A549 (cell line): ENCODE data around the gene SORCS3. TPM values are rescaled to one million over a fixed set of nuclear protein-coding genes. Genes with fewer than 3 reads are reported as not detected.

Experiments
- ATAC-seq, 2 experiments: fragments of 200-7000 bp in 1 of 2; fragments of >200 bp in 1 of 2; cut with Nextera tagmentation in 1 of 2; cut with Tn5 transposase in 1 of 2; 3 replicates each; pipeline versions ENCODE4 v1.8.0 to v1.9.1; 2018 to 2020; ENCODE audit warnings: mild to moderate bottlenecking in 1 of 2, moderate library complexity in 1 of 2
- CTCF ChIA-PET: fragments of 300-600 bp; sonication (Branson Sonifier 250); formaldehyde crosslinking; extraction: SDS; loops from one replicate; lab custom pipeline; 2021; ENCODE audit warnings: antibody characterized with exemption, inconsistent platforms; lab: Yijun Ruan, JAX
- POLR2A ChIA-PET: fragments of 350-600 bp; formaldehyde crosslinking; extraction: SDS; loops from one replicate; lab custom pipeline; 2021; ENCODE audit warnings: antibody characterized with exemption, inconsistent platforms; lab: Yijun Ruan, JAX
- DNase-seq, 2 experiments: peaks; one replicate each; pipeline versions ENCODE4 v3.0.0 to v3.0.0-alpha.2; 2011 to 2016; ENCODE audit warnings: low read depth in 1 of 2, low spot score in 1 of 2
- FAIRE-seq: peaks from 2 replicates; lab custom pipeline; 2011; peaks lifted over from hg19 to GRCh38; lab: Jason Lieb, UNC
- H3K27ac ChIP-seq, 2 experiments: fragments of >200 bp; sonication (Bioruptor Twin); formaldehyde crosslinking; 3 replicates each; pipeline ENCODE4 v1.5.1; 2016 to 2017
- H3K4me1 ChIP-seq: fragments of >200 bp; sonication (Bioruptor Twin); formaldehyde crosslinking; 3 replicates; pipeline ENCODE4 v1.6.1; 2016
- H3K4me2 ChIP-seq: fragments of >200 bp; sonication (Bioruptor Twin); formaldehyde crosslinking; 3 replicates; pipeline ENCODE4 v1.6.1; 2016
- H3K4me3 ChIP-seq: fragments of >200 bp; sonication (Bioruptor Twin); formaldehyde crosslinking; 3 replicates; pipeline ENCODE4 v1.5.1; 2016
- H3K9me3 ChIP-seq: fragments of >200 bp; sonication (Bioruptor Twin); formaldehyde crosslinking; 3 replicates; pipeline ENCODE4 v1.6.1; 2016
- BCL3 ChIP-seq: fragments of >200 bp; sonication (Bioruptor Twin); formaldehyde crosslinking; IDR thresholded peaks from 3 replicates; pipeline ENCODE4 v1.6.1; 2016
- CEBPB ChIP-seq, 2 experiments: fragments of >200 bp in 1 of 2; sonication (Bioruptor Twin) in 1 of 2; formaldehyde crosslinking in 1 of 2; IDR thresholded peaks; 2 replicates each; pipeline ENCODE4 v1.6.1; 2012 to 2016
- CHD2 ChIP-seq: fragments of 150-350 bp; IDR thresholded peaks from 2 replicates; pipeline ENCODE4 v1.6.1; 2014; ENCODE audit warnings: low read length; ENCODE audit not compliant: partially characterized antibody
- EHMT2 ChIP-seq: fragments of 200-600 bp; sonication (generic); IDR thresholded peaks from 2 replicates; pipeline ENCODE4 v1.6.1; 2016; ENCODE audit warnings: antibody characterized with exemption, low read depth, mild to moderate bottlenecking, moderate library complexity
- EP300 ChIP-seq, 2 experiments: fragments of >200 bp; sonication (Bioruptor Twin); formaldehyde crosslinking; IDR thresholded peaks; 2 replicates in 1 of 2; 3 replicates in 1 of 2; pipeline ENCODE4 v1.6.1; 2016 to 2017
- FOSB ChIP-seq: fragments of 250-450 bp; sonication (Bioruptor Pico); IDR thresholded peaks from 2 replicates; pipeline ENCODE4 v1.5.0; 2020; ENCODE audit warnings: mild to moderate bottlenecking, moderate library complexity
- FOXS1 ChIP-seq: fragments of 250-450 bp; sonication (Bioruptor Pico); IDR thresholded peaks from 2 replicates; pipeline ENCODE4 v1.5.0; 2020; ENCODE audit warnings: mild to moderate bottlenecking, moderate library complexity
- HDAC2 ChIP-seq: fragments of 200-600 bp; sonication (generic); IDR thresholded peaks from 2 replicates; pipeline ENCODE4 v1.6.1; 2016
- HOXA7 ChIP-seq: fragments of 250-450 bp; sonication (Bioruptor Pico); IDR thresholded peaks from 2 replicates; pipeline ENCODE4 v1.5.0; 2020; ENCODE audit warnings: mild to moderate bottlenecking, moderate library complexity
- JUN ChIP-seq, 2 experiments: fragments of >200 bp; sonication (Bioruptor Twin); formaldehyde crosslinking; IDR thresholded peaks; 2 replicates in 1 of 2; 3 replicates in 1 of 2; pipeline ENCODE4 v1.6.1; 2016 to 2017
- JUNB ChIP-seq: fragments of >200 bp; sonication (Bioruptor Twin); formaldehyde crosslinking; IDR thresholded peaks from 2 replicates; pipeline ENCODE4 v1.6.1; 2016
- KDM1A ChIP-seq: fragments of 200-600 bp; sonication (generic); IDR thresholded peaks from 2 replicates; pipeline ENCODE4 v1.6.1; 2016; ENCODE audit warnings: low read depth, mild to moderate bottlenecking
- MAZ ChIP-seq: fragments of 150-350 bp; IDR thresholded peaks from 2 replicates; pipeline ENCODE4 v1.6.1; 2014; ENCODE audit warnings: antibody characterized with exemption, low read depth, low read length, borderline replicate concordance
- NFE2L2 ChIP-seq: fragments of 150-350 bp; conservative IDR thresholded peaks from 2 replicates; pipeline ENCODE4 v1.6.1; 2014; ENCODE audit warnings: low read length
- PHF8 ChIP-seq: fragments of 200-600 bp; sonication (generic); IDR thresholded peaks from 2 replicates; pipeline ENCODE4 v1.6.1; 2016; ENCODE audit warnings: low read depth, mild to moderate bottlenecking, antibody characterized with exemption, moderate library complexity, borderline replicate concordance
- RAD21 ChIP-seq, 2 experiments: fragments of >200 bp in 1 of 2; sonication (Bioruptor Twin) in 1 of 2; formaldehyde crosslinking in 1 of 2; IDR thresholded peaks in 1 of 2; conservative IDR thresholded peaks in 1 of 2; 2 replicates in 1 of 2; 3 replicates in 1 of 2; pipeline ENCODE4 v1.6.1; 2012 to 2018; ENCODE audit warnings: inconsistent platforms in 1 of 2
- RARB ChIP-seq: fragments of 250-450 bp; sonication (Bioruptor Pico); IDR thresholded peaks from 2 replicates; pipeline ENCODE4 v1.8.0; 2021; ENCODE audit warnings: mild to moderate bottlenecking, moderate library complexity
- RFX5 ChIP-seq: fragments of 450-650 bp; IDR thresholded peaks from 2 replicates; pipeline ENCODE4 v1.7.1; 2014; ENCODE audit warnings: antibody characterized with exemption, mild to moderate bottlenecking, moderate library complexity
- SREBF2 ChIP-seq: fragments of 450-650 bp; IDR thresholded peaks from 2 replicates; pipeline ENCODE4 v1.6.1; 2014; ENCODE audit warnings: mild to moderate bottlenecking, moderate library complexity
- TFCP2L1 ChIP-seq: fragments of 250-450 bp; sonication (Bioruptor Pico); IDR thresholded peaks from 2 replicates; pipeline ENCODE4 v1.5.0; 2021; ENCODE audit warnings: mild to moderate bottlenecking
- ZC3H11A ChIP-seq: fragments of 450-650 bp; IDR thresholded peaks from 2 replicates; pipeline ENCODE4 v1.6.1; 2014; ENCODE audit warnings: antibody characterized with exemption, mild to moderate bottlenecking
- ZFP36 ChIP-seq: fragments of 450-650 bp; IDR thresholded peaks from 2 replicates; pipeline ENCODE4 v1.6.1; 2014; ENCODE audit warnings: borderline replicate concordance; ENCODE audit not compliant: partially characterized antibody
- ZSCAN20 ChIP-seq: fragments of 250-450 bp; sonication (Bioruptor Pico); IDR thresholded peaks from 2 replicates; pipeline ENCODE4 v1.8.0; 2022; ENCODE audit warnings: mild to moderate bottlenecking, moderate library complexity
- WGBS: methylation state at CpG from one replicate; pipeline ENCODE4 v1.1.6; 2017; ENCODE audit errors: missing lambda C conversion rate; 5-methylcytosine and 5-hydroxymethylcytosine counted together
- polyA plus RNA-seq, 4 experiments: library from polyadenylated mRNA; depleted of rRNA in 3 of 4; stranded (reverse); fragments of >200 nt; fragmentation: RNase III in 1 of 4; extraction: RNeasy Plus Mini Kit Qiagen cat#74134 plus additional on column Dnase treatment in 1 of 4; gene quantifications; 2 replicates in 3 of 4; 3 replicates in 1 of 4; pipeline ENCODE4 v1.2.3, GENCODE V29; 2011 to 2017
- TF ChIP-seq, protein P1 (sequence below): IDR thresholded peaks from 2 replicates; pipeline ENCODE4 v1.6.1; 2012
- TF ChIP-seq, protein P2 (sequence below): IDR thresholded peaks from 2 replicates; pipeline ENCODE4 v1.6.1; 2012; ENCODE audit warnings: low read depth, borderline replicate concordance
- TF ChIP-seq, protein P3 (sequence below): fragments of 250-450 bp; sonication (Bioruptor Pico); IDR thresholded peaks from 2 replicates; pipeline ENCODE4 v1.5.0; 2020; ENCODE audit warnings: low read depth, mild to moderate bottlenecking, moderate library complexity

Gene SORCS3
- polyA plus RNA-seq, 2 of the 4 experiments (the other 2 are of a cell fraction), result not detected

DNA sequence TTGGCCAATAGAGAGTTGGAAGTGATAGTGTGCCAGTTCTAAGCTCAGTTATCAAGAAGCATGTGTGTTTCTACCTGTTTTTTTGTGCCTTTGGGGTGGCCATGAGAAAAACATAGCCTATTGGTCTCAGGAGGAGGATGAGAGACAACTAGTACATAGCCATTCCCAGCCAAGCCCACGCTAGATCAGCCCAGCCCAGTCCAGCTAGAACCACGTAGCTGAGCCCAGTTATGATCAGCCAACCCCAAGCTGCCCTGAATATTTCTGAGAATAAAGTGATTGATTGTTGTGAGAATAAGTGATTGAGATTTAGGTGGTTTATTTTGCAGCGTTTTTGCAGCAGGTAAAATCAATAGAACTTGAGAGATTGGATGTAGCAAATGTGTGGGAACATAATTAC is 15.9 kb downstream of the SORCS3 start:
- no peak overlapping the region for H3K4me3 ChIP-seq
- POLR2A ChIA-PET, result no interaction called here
- no peak overlapping the region for H3K27ac ChIP-seq
- 3% methylated on average over 3 of the region's 3 CpGs for whole genome bisulfite sequencing
- no peak for ATAC-seq
- no peaks in the 10 kb centered on the region for H3K4me1 ChIP-seq
- TF ChIP-seq, protein P1, sequence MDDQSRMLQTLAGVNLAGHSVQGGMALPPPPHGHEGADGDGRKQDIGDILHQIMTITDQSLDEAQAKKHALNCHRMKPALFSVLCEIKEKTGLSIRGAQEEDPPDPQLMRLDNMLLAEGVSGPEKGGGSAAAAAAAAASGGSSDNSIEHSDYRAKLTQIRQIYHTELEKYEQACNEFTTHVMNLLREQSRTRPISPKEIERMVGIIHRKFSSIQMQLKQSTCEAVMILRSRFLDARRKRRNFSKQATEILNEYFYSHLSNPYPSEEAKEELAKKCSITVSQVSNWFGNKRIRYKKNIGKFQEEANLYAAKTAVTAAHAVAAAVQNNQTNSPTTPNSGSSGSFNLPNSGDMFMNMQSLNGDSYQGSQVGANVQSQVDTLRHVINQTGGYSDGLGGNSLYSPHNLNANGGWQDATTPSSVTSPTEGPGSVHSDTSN, result no peak
- TF ChIP-seq ZSCAN20 (CRISPR knock-in tag), result no peak
- no peak for TF ChIP-seq JUNB
- TF ChIP-seq ZFP36, result no peak
- TF ChIP-seq EP300 (IDR thresholded peaks at IDR 0.05), result no peak
- no peak for TF ChIP-seq CEBPB (IDR thresholded peaks at IDR 0.05)
- no peak for DNase-seq
- CTCF ChIA-PET, result interaction anchor here (1.0 kb wide), 1 partner anchor 281 kb away, joined by 3 read pairs; no protein-coding TSS in a partner anchor
- H3K4me2 ChIP-seq, result no peak overlapping the region
- H3K9me3 ChIP-seq, result no peaks in the 10 kb centered on the region
- no peak for FAIRE-seq

- 1% methylated on average over 3 of the region's 3 CpGs for WGBS
- no peak for TF ChIP-seq FOSB (CRISPR knock-in tag)
- TF ChIP-seq TFCP2L1 (CRISPR knock-in tag), result no peak
- no peak for TF ChIP-seq NFE2L2
- no peak for TF ChIP-seq SREBF2
- no peak for TF ChIP-seq HDAC2
- TF ChIP-seq RFX5, result no peak
- TF ChIP-seq PHF8, result no peak
- FAIRE-seq, result no peak
- ATAC-seq, result no peak
- Histone ChIP-seq H3K4me2 (no peak overlapping the region), H3K4me3 (no peak overlapping the region), H3K4me1 (no peaks in the 10 kb centered on the region), H3K27ac (no peak overlapping the region), H3K9me3 (no peaks in the 10 kb centered on the region)
- POLR2A ChIA-PET, result no interaction called here
- DNase-seq, result no peak
- CTCF ChIA-PET, result no interaction called here
These were observed 16.4 kb downstream of the SORCS3 start for GRCh38 chr10:104657457-104657856.

GRCh38 chr10:104658067-104658466 is 17.0 kb downstream of the SORCS3 start:
- ATAC-seq (no peak), FAIRE-seq (no peak), DNase-seq (no peak)
- TF ChIP-seq HOXA7, result no peak
- no peak for TF ChIP-seq MAZ
- TF ChIP-seq RAD21 (conservative IDR thresholded peaks at IDR 0.05 in 1 of 2, IDR thresholded peaks at IDR 0.05 in 1 of 2), result no peak
- TF ChIP-seq, protein P2, sequence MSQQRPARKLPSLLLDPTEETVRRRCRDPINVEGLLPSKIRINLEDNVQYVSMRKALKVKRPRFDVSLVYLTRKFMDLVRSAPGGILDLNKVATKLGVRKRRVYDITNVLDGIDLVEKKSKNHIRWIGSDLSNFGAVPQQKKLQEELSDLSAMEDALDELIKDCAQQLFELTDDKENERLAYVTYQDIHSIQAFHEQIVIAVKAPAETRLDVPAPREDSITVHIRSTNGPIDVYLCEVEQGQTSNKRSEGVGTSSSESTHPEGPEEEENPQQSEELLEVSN, result no peak
- no peak for TF ChIP-seq ZC3H11A
- no peak for TF ChIP-seq EHMT2
- TF ChIP-seq RARB (CRISPR knock-in tag), result no peak
- TF ChIP-seq, protein P3, sequence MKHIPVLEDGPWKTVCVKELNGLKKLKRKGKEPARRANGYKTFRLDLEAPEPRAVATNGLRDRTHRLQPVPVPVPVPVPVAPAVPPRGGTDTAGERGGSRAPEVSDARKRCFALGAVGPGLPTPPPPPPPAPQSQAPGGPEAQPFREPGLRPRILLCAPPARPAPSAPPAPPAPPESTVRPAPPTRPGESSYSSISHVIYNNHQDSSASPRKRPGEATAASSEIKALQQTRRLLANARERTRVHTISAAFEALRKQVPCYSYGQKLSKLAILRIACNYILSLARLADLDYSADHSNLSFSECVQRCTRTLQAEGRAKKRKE, result no peak
- TF ChIP-seq HDAC2, result no peak
- TF ChIP-seq BCL3, result no peak
- no peak for TF ChIP-seq FOXS1 (CRISPR knock-in tag)
- no peak for TF ChIP-seq NFE2L2
- TF ChIP-seq SREBF2, result no peak
- no peak for TF ChIP-seq CHD2
- TF ChIP-seq JUN (IDR thresholded peaks at IDR 0.05), result no peak
- TF ChIP-seq KDM1A, result no peak
- CTCF ChIA-PET, result no interaction called here
- POLR2A ChIA-PET, result no interaction called here
- Histone ChIP-seq H3K4me3 (no peak overlapping the region), H3K27ac (no peak overlapping the region), H3K4me1 (no peaks in the 10 kb centered on the region), H3K4me2 (no peak overlapping the region), H3K9me3 (no peaks in the 10 kb centered on the region)
- WGBS, result 6% methylated on average over 1 of the region's 1 CpG
